Suprapubic skin (tissue), 3 donors: ENCODE results near the gene CUL1.

ENCODE experiments used
- CTCF ChIP-seq, 2 donors: fragments of 200-600 bp in 1 of 2; fragments of 450-650 bp in 1 of 2; sonication (generic) in 1 of 2; IDR thresholded peaks; one replicate each; pipeline ENCODE4 v1.5.1; 2016 to 2019; ENCODE audit warnings: antibody characterized with exemption in 2 of 2, mild to moderate bottlenecking in 1 of 2, moderate library complexity in 1 of 2
- POLR2A ChIP-seq, 2 donors: fragments of 450-650 bp; IDR thresholded peaks; one replicate each; pipeline ENCODE4 v1.6.1; 2017; ENCODE audit warnings: antibody characterized with exemption in 2 of 2, mild to moderate bottlenecking in 2 of 2, moderate library complexity in 2 of 2

DNA sequence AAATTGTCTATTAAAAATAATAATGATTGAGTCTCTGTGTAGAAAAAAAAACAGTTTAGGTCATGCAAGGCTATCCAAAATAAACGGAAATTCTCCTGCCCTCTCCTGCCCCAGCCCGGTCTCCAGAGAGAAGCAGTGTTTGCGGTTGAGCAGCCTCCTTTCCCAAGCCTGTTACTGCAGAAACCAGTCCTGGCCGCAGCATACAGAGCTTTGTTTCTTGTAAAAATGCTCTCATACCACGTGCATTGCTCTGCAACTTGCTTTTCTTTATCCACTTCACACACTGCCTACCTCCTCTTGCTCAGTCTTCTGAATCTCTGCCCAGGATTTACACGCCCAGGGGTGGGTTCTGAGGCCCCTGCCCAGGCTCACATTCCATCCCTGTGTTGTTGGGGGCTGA lies 34.4 kb upstream of the CUL1 start:
- TF ChIP-seq POLR2A (IDR thresholded peaks at IDR 0.05) (no peak), CTCF (IDR thresholded peaks at IDR 0.05) (no peak)
